ENCODE results near the gene UGT2B15. TPM values are rescaled to one million over a fixed set of nuclear protein-coding genes. Genes with fewer than 3 reads are reported as not detected.
"Not testable (repeated sequence)": the region's sequence is repeated elsewhere in the genome, so short reads cannot be mapped to it uniquely, and the experiment has no call there.

The UGT2B15 gene
- total RNA-seq (2021) = not detected in 2 replicates
- Bru-seq, nascent RNA = not detected
- BruChase-seq, experiment 1, labeled RNA remaining after a 2-hour chase = not detected
- BruChase-seq, experiment 2, labeled RNA remaining after a 6-hour chase = not detected
- long read RNA-seq = 0 reads

DNA sequence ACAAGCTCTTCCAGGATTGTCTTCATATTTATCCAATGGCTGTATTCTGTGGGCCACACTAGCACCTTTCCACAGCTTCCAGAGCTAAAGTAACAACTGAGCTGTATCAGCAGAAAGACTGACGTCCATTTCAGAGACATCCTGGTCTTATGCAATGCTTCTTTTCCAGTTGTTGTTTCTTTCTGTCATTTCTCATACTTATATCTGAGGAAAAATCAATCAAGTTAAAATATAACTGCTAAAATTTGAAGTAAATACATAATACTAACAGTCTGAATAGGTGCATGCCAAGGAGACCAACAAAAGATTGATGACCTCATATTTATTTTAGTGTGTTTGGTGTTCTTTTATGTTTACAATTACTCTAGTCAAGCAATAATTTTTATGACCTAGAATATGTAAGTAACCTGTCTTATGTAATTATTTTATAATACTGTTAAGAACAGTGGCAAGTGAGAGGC lies at the start of gene UGT2B15:
Gene UGT2B15, minus strand, starts transcription at position 174 of the 461 bp plus-strand sequence. Its CDS starts 34 bp downstream, at position 140.
- DNase-seq (ENCODE audit: low spot score); CTCF ChIA-PET; H3K9me3 ChIP-seq (ENCODE audit: low read depth, low read length, poor library complexity, severe bottlenecking); H3K27me3 ChIP-seq (replicated peaks; ENCODE audit: insufficient read depth, low read depth, low read length, poor library complexity); BruUV-seq (replicated peaks); H3K27ac ChIP-seq (ENCODE audit: low read depth, low read length, poor library complexity, severe bottlenecking); H3K36me3 ChIP-seq (ENCODE audit: insufficient read depth, low read length, poor library complexity, severe bottlenecking); POLR2A ChIA-PET (ENCODE audit: low non-redundant PET); H3K4me3 ChIP-seq (ENCODE audit: low read depth, low read length, poor library complexity, severe bottlenecking); intact Hi-C loops (cut with micrococcal nuclease; ENCODE audit: unreplicated experiment); H3K4me1 ChIP-seq (ENCODE audit: insufficient read depth, low read length, poor library complexity, severe bottlenecking): not testable (repeated sequence)

DNA sequence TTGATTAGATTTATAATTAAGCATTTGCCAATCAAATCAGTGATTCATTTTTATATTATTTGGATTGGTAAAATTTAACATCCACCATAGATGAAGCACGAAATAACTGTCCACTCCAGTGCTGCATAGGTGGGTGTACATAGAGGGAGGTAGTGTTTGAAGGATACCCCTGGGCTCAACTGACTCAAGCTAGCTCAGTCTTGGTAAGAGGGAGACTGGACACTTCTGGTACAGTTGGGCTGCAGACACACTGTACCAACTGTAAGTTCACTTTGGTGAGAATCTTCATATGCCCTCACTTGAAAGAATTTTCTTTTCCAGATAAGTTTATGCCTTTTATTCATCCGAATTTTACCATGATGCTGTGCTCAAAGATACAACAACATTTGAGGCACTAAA lies 48.6 kb upstream of the UGT2B15 start:
- intact Hi-C loops (cut with micrococcal nuclease; ENCODE audit: unreplicated experiment) = no loop called here
- no TSS peak for BruUV-seq (replicated peaks)
- Histone ChIP-seq H3K4me1 (ENCODE audit: insufficient read depth, low read length, poor library complexity, severe bottlenecking) (no peaks in the 10 kb centered on the region), H3K27me3 (replicated peaks; ENCODE audit: insufficient read depth, low read depth, low read length, poor library complexity) (no peaks in the 10 kb centered on the region), H3K9me3 (ENCODE audit: low read depth, low read length, poor library complexity, severe bottlenecking) (no peaks in the 10 kb centered on the region), H3K27ac (ENCODE audit: low read depth, low read length, poor library complexity, severe bottlenecking) (no peak overlapping the region), H3K36me3 (ENCODE audit: insufficient read depth, low read length, poor library complexity, severe bottlenecking) (no peaks in the 10 kb centered on the region), H3K4me3 (ENCODE audit: low read depth, low read length, poor library complexity, severe bottlenecking) (no peak overlapping the region)
- CTCF ChIA-PET = no interaction called here
- POLR2A ChIA-PET (ENCODE audit: low non-redundant PET) = no interaction called here
- TF ChIP-seq EZH2 (IDR thresholded peaks at IDR 0.05; ENCODE audit: borderline replicate concordance, low read depth, low read length, poor library complexity, severe bottlenecking) = no peak
- TF ChIP-seq, protein P1, sequence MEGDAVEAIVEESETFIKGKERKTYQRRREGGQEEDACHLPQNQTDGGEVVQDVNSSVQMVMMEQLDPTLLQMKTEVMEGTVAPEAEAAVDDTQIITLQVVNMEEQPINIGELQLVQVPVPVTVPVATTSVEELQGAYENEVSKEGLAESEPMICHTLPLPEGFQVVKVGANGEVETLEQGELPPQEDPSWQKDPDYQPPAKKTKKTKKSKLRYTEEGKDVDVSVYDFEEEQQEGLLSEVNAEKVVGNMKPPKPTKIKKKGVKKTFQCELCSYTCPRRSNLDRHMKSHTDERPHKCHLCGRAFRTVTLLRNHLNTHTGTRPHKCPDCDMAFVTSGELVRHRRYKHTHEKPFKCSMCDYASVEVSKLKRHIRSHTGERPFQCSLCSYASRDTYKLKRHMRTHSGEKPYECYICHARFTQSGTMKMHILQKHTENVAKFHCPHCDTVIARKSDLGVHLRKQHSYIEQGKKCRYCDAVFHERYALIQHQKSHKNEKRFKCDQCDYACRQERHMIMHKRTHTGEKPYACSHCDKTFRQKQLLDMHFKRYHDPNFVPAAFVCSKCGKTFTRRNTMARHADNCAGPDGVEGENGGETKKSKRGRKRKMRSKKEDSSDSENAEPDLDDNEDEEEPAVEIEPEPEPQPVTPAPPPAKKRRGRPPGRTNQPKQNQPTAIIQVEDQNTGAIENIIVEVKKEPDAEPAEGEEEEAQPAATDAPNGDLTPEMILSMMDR (conservative IDR thresholded peaks at IDR 0.05; ENCODE audit: low read depth, low read length) = no peak
- DNase-seq (ENCODE audit: low spot score) = no peak

DNA sequence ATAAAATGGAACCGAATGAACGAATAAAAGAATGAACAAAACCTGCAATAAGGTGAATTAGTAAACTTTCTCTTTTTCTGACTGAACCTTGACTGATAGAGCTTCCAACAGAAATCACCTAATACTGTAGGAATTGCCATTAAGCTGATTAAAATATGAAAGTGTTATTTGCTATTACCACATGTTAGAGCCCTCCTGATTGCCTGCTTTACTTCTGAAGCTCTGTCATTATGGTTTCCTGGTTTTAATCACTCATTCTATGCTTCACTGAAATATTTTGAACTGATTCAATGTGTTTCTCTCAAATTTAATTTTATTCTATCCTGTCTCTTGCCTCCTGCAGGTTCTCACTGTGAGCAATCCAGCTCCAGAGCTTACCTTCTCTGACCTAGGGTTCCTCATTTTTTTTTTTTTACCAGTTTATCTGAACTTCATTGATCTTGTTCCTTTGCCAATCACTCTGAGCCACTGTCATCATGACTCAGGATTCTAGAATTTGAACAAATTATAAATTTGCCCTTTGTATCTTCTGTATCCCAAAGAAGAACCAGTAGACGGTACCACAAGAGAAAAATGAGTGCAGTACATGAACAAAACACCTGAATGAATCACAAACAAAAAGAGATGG lies 48.1 kb upstream of the UGT2B15 start:
- no peaks in the 10 kb centered on the region for H3K36me3 ChIP-seq (ENCODE audit: insufficient read depth, low read length, poor library complexity, severe bottlenecking)
- POLR2A ChIA-PET (ENCODE audit: low non-redundant PET) = no interaction called here

More for the DNA sequence above, 48.1 kb upstream of the UGT2B15 start:
- Histone ChIP-seq H3K4me1 (ENCODE audit: insufficient read depth, low read length, poor library complexity, severe bottlenecking) (no peaks in the 10 kb centered on the region), H3K27me3 (replicated peaks; ENCODE audit: insufficient read depth, low read depth, low read length, poor library complexity) (no peaks in the 10 kb centered on the region), H3K9me3 (ENCODE audit: low read depth, low read length, poor library complexity, severe bottlenecking) (no peaks in the 10 kb centered on the region), H3K4me3 (ENCODE audit: low read depth, low read length, poor library complexity, severe bottlenecking) (no peak overlapping the region), H3K27ac (ENCODE audit: low read depth, low read length, poor library complexity, severe bottlenecking) (no peak overlapping the region)
- CTCF ChIA-PET = no interaction called here
- intact Hi-C loops (cut with micrococcal nuclease; ENCODE audit: unreplicated experiment) = no loop called here
- BruUV-seq (replicated peaks) = no TSS peak
- TF ChIP-seq, protein P1 (conservative IDR thresholded peaks at IDR 0.05; ENCODE audit: low read depth, low read length) = no peak
- no peak for TF ChIP-seq EZH2 (IDR thresholded peaks at IDR 0.05; ENCODE audit: borderline replicate concordance, low read depth, low read length, poor library complexity, severe bottlenecking)
- no peak for DNase-seq (ENCODE audit: low spot score)
